ENCODE results near the gene HMX1.

HMX1 gene

DNA sequence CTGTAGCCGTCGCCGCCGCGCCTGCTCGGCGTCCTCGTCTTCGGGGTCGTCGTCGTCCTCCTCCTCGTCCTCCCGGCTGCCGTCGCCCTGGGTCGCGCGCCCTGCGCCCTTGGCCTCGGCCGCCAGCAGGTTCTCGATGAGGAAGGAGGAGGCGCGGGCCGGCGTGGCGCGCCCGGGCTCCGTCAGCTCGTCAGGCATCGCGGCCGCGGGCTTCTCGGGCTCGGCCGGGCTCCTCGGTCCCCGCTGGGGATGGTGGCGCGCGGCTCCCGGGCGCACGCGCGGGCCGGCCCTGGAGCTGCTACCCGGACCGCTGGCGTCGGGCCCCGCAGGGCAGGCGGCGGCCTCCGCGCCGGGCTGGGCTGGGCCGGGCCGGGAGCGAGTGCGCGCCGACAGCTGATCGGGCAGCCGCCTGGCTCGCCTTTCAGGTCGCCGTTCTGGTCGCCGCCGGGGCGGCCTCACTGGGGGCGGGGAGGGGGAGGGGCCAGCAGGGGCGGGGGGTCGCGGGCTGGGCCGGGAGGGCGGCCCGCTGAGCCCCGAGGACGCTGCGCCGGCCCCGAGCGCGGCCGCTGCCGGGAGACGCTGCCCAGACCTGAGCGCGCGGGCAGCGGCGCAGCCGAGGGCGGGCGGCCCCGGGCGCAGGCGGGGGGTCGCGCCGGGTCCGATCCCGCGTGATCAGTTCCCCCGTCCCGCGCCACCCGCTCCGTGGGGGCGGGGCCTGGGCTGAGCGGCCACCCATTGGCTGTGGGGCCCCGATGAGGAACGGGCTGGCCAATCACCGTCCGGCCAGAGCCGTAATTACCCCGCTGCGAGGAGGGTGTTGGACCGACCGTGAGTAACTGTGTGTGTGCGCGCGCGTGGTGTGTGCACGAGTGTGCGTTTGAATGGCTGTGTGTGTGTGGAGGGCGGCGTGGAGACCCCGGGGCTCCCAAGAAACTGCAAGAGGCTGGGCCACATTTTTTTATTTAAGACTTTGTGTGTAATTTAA lies at the start of gene HMX1:
Gene HMX1 (minus strand): TSS at position 423 of the 985 bp plus-strand sequence. CDS start 225 bp downstream, at position 198.
- Mint-ChIP-seq H3K27ac (no peak within 1 kb of the TSS), H3K4me1 (peaks cover 5% of the 10 kb centered on the region), H3K9me3 (no peaks in the 10 kb centered on the region), H3K36me3 (no peaks in the 10 kb centered on the region), H3K4me3 (no peak within 1 kb of the TSS), H3K27me3 (peaks cover 30% of the 10 kb centered on the region)
- ATAC-seq (ENCODE audit: low read depth) (no peak), DNase-seq (ENCODE audit: low spot score in 2 of 2) (no peak)

DNA sequence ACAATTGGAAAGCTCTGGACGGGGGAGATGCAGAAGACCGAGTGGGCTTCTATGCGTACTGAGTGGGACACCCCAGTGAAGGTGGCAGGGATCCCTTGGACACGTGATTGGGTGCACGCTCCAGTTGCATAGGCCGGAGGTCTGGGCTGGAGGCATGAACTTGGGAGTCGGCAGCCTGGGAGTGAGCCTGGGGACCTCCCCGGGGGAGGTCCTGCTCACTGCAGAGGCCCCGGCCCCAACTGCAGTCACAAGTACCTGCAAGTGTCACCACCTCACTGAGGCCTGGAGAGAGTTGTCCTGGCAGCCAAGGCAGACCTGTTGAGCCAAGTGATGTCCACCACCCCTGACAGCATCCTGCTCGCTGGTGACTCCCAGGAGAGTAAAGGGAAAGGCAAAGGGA lies 49.3 kb upstream of the HMX1 start:
- Mint-ChIP-seq H3K27ac (no peak overlapping the region), H3K4me1 (no peaks in the 10 kb centered on the region), H3K36me3 (no peaks in the 10 kb centered on the region), H3K27me3 (peaks cover 13% of the 10 kb centered on the region), H3K4me3 (no peak overlapping the region), H3K9me3 (peaks cover 9% of the 10 kb centered on the region)
- no peak for ATAC-seq (ENCODE audit: low read depth)
- no peak for DNase-seq (ENCODE audit: low spot score in 2 of 2)

DNA sequence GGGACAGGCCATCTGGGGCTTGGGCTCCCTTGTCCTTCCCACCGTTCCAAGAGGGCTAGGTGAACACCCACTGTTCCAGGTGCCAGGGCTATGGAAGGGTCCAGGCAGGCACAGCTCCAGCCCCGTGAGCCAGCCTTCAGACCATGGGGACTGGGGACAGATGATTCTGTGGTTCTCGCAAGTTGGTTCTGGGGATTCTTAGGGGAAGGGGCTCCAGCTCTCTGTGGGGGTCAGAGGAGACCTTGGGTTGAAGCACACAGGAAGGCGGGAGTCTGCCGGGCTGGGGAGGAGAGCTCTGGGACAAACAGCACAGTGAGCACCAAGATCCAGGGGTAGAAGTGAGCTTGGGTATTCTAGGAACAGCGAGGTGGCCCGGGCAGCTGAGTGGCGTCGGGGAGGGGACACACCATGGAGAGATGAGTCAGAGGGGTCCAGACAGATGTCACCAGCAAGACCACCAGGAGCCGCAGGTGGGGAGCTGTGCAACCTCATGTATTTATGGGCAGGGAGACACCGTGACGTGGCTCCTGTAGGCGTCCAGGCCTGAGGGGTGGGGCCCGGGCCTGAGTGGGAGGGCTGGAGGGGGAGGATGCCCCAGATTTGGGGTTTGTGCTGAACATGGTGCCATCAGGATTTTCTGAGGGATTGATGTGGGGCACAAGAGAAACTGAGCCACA lies 48.8 kb upstream of the HMX1 start:
- Mint-ChIP-seq H3K4me1 (no peaks in the 10 kb centered on the region), H3K27me3 (peaks cover 13% of the 10 kb centered on the region), H3K36me3 (no peaks in the 10 kb centered on the region), H3K4me3 (no peak overlapping the region), H3K9me3 (peaks cover 9% of the 10 kb centered on the region), H3K27ac (no peak overlapping the region)
- DNase-seq (ENCODE audit: low spot score in 2 of 2) (no peak), ATAC-seq (ENCODE audit: low read depth) (no peak)

DNA sequence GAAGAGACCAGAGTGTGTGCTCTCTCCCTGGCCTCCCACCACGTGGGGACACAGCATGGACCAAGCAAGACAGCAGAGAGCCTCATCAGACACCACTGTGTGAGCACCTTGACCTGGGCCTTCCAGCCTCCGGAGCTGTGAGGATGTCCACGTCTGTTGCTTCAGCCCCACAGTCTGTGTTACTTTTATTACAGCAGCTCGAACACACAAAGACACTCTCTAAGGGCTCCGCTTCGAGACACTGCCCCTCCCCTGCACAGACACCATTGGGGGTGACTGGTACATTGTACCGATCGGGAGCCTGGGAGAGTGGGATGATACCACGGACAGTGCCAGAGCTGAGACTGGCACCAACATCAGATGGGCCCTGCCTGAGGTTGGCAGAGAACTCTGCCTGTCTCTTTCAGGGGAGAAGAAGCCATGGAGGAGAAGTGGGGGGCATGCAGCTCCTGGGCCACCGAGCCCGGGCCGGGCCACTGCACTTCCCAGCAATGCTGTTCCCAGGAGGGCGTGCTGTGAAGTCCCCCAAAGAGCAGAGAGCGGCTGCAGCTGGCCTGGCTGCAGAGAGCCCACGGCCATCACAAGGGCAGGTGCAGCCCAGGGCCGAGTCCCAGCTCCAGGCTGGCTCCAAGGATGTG lies 48.1 kb upstream of the HMX1 start:
- H3K36me3 Mint-ChIP-seq, result no peaks in the 10 kb centered on the region
- H3K4me3 Mint-ChIP-seq, result no peak overlapping the region
- ATAC-seq (ENCODE audit: low read depth), result no peak
- DNase-seq (ENCODE audit: low spot score in 2 of 2), result no peak
- H3K27me3 Mint-ChIP-seq, result peaks cover 13% of the 10 kb centered on the region
- no peak overlapping the region for H3K27ac Mint-ChIP-seq
- peaks cover 9% of the 10 kb centered on the region for H3K9me3 Mint-ChIP-seq
- H3K4me1 Mint-ChIP-seq, result no peaks in the 10 kb centered on the region

DNA sequence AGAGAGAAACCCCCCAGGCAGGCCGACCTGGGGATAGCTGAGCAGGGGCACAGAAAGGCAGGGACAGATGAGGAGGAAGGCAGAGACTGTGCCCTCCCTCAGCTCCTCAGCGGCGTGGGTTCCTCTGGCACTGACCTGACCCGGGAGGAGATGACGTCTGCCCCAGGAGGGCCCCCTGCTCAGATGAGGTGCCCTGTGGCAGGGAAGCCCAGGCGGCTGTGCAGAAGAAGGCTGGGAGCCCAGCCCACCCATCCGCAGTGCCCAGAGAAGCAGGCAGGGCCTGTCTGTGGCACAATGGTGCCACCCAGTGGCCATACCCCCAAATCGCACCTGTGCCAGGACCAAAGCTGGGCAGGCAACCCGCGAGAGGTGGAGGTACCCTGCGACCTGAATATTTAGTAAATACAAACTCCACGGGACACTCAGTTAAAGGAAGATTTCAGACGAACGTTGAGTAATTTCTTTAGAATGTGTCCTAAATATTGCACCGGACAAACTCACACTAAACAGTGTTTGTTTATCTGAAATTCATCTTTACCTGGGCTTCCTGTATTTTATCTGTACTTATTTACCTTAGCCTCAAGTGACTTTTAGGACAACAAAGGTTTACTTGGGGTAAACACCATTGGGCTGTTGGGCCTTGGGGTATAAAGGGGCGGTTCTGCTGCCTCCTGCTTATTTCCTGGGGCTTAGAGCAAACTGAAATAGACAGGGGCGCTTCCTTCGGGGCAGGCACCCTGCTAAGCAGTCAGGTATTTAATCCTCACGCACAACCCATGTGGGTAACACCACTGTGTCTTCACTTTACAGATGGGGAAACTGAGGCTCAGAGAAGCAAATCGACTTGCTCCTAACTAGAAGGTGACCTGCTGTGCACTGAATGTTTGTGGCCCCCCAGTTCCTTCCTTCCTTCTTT lies 46.5 kb upstream of the HMX1 start:
- DNase-seq (ENCODE audit: low spot score in 2 of 2), result peak; percentile 27 to 60
- no peaks in the 10 kb centered on the region for H3K4me1 Mint-ChIP-seq

DNA sequence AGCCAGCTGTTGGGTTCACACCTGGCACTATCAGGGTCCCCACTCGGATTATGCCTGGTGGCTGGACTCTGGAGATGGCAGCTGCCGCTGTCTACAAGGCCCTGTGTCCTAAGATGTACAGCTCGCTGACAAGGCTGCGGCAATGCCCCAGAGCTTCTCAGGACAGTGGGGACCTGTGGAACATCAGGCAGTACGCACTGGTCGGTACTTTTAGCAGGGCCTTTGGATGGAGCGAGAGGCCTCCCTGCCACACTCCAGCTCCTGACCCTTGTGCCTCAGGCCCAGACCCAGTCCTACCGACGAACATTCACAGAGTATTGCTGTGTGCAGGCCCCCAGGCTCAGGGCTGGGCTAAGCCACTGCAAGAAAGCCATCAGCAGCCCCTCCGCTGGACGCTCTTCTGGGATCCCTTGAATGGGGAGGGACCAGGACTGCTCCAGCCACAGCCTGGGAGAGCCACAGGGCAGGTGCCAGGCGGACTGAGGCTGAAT lies 45.7 kb upstream of the HMX1 start:
- Mint-ChIP-seq H3K36me3 (no peaks in the 10 kb centered on the region), H3K9me3 (peaks cover 1% of the 10 kb centered on the region), H3K4me3 (no peak overlapping the region), H3K27ac (peak overlapping the region; percentile 73), H3K4me1 (no peaks in the 10 kb centered on the region), H3K27me3 (peaks cover 15% of the 10 kb centered on the region)
- no peak for ATAC-seq (ENCODE audit: low read depth)
- no peak for DNase-seq (ENCODE audit: low spot score in 2 of 2)

More for the DNA sequence above, 46.5 kb upstream of the HMX1 start:
- ATAC-seq (ENCODE audit: low read depth), result peak; percentile 64
- peak overlapping the region; percentile 73 for H3K27ac Mint-ChIP-seq
- peaks cover 2% of the 10 kb centered on the region for H3K9me3 Mint-ChIP-seq
- H3K27me3 Mint-ChIP-seq, result peaks cover 13% of the 10 kb centered on the region
- no peaks in the 10 kb centered on the region for H3K36me3 Mint-ChIP-seq
- no peak overlapping the region for H3K4me3 Mint-ChIP-seq

DNA sequence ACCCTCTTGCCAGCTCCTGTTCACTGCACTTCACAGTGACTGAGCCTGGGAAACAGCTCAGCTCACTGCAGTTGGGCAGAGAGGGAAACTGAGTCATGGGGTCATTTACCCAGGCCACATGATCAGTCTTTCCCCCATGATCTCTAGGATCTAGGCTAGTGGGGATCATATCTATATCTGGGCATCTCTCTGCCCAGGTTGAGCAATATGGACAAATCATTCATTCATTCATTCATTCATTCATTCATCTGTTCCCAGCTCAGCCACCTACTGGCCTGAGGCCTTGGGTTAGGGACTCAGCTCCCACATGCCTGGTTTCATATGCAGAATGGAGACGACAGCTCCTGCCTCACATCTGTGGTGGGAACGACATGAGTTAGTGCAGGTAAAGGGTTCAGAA lies 45.3 kb upstream of the HMX1 start:
- H3K36me3 Mint-ChIP-seq, result no peaks in the 10 kb centered on the region
- DNase-seq (ENCODE audit: low spot score in 2 of 2) (no peak), ATAC-seq (ENCODE audit: low read depth) (no peak)
- no peaks in the 10 kb centered on the region for H3K4me1 Mint-ChIP-seq
- peaks cover 15% of the 10 kb centered on the region for H3K27me3 Mint-ChIP-seq
- peaks cover 1% of the 10 kb centered on the region for H3K9me3 Mint-ChIP-seq
- no peak overlapping the region for H3K4me3 Mint-ChIP-seq
- H3K27ac Mint-ChIP-seq, result no peak overlapping the region

DNA sequence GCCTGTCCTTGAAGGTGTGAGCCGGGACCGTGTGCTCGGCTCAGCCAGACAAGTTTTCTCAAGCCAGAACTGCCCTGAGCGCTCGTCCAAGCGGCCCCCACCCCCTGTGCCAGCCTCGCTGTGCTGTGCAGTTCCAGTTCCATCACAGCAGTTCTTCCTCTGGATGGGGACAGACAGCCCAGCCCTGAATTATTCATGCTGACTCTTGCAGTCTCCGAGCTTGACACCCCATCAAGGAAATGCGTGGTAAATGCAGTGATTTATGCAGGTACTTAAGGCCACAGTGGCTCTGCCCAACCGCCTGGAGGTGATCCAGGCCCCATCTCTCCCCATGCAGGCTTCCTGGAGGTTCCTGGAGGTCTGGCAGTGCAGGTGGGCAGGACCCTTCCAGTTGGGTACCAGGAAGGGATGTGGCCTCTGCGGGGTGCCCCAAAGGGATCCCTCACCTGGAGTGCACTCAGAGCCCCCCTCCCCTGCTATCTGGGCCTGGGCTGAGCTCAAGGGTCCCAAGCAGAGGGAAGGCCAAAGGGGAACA lies 44.8 kb upstream of the HMX1 start:
- Mint-ChIP-seq H3K9me3 (peaks cover 1% of the 10 kb centered on the region), H3K4me3 (no peak overlapping the region), H3K36me3 (no peaks in the 10 kb centered on the region), H3K27ac (no peak overlapping the region), H3K27me3 (peaks cover 15% of the 10 kb centered on the region), H3K4me1 (no peaks in the 10 kb centered on the region)
- ATAC-seq (ENCODE audit: low read depth) (no peak), DNase-seq (ENCODE audit: low spot score in 2 of 2) (no peak)

DNA sequence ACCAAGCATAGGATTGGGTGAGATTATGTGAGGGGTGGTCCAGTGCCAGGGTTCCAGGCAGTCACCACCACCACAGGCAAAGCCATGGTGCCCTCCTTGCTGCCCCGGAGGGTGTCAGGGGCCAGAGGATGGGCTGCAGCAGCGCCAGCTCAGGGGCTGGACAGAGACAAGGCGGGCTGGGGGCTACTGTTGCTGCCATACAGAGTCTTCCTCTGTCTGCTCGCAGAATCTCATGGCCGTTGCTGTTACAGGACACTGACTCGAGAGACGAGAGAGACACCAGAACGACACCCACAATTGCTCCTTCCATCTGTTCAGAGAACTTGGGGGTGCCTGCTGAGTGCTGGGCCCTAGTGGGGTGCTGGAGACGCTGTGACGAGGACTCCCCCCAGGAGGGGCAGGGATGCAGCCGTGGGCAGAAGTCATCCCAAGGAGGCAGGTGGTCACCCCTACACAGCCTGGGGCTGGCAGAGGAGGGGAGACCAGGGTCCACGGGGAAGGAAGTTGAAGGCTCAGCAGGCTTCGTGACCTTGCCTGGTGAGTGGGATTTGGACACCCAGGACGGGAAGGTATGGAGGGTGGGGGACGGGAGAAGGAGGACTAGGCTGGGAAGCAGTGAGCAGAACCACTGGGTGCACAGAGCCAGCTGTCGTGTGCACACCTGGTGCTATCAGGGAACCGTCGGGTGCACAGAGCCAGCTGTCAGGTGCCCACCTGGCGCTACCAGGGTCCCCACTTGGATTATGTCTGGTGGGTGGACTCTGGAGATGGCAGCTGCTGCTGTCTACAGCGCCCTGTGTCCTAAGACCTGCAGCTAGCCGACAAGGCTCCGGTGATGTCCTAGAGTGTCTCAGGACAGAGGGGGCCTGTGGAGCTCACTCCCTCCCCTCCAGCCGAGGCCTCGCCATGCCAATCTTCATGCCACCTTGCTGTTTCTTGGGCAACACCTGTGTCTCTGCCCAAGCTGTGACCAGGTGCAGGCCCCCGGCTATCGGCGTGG lies 43.9 kb upstream of the HMX1 start:
- peaks cover 1% of the 10 kb centered on the region for H3K9me3 Mint-ChIP-seq
- DNase-seq (ENCODE audit: low spot score in 2 of 2), result no peak
- H3K4me3 Mint-ChIP-seq, result no peak overlapping the region
- H3K36me3 Mint-ChIP-seq, result no peaks in the 10 kb centered on the region
- no peaks in the 10 kb centered on the region for H3K4me1 Mint-ChIP-seq
- no peak overlapping the region for H3K27ac Mint-ChIP-seq
- ATAC-seq (ENCODE audit: low read depth), result no peak
- H3K27me3 Mint-ChIP-seq, result peaks cover 15% of the 10 kb centered on the region

DNA sequence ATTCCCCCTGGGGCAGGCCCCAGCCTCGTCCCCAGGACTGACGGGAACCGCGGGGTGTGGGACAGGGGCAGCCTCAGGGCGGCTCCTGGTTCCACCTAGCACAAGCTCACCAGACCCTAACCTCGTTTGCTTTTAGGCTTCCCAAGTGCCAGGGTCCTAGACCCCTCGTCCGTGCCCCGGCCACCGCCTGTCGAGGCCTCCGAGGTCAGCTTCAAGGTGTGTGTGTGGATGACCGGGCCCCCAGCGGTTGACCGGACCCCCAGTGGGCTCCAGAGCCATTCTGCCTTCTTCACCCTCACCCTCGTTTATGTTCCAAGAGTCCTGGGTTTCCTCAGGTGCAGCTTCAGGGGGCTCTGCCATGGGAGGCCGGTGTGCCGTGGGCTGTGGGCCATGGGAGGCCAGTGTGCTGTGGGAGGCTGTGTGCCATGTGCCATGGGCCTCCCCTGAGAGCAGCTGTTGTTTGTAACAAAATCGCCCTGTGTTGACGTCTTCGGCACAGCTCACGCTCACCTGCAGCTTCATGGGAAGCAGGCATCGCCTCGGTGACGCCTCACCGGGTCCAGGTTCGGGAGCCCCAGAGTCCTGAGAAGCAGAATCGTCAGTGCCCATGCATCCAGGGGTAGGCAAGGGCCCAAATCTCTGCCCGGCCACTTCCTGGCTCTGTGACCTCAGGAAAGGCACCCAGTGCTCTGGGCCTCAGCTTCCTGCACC lies 43.0 kb upstream of the HMX1 start:
- no peak for DNase-seq (ENCODE audit: low spot score in 2 of 2)
- Mint-ChIP-seq H3K27ac (no peak overlapping the region), H3K36me3 (no peaks in the 10 kb centered on the region), H3K4me3 (no peak overlapping the region), H3K27me3 (peaks cover 9% of the 10 kb centered on the region), H3K4me1 (no peaks in the 10 kb centered on the region), H3K9me3 (peaks cover 1% of the 10 kb centered on the region)
- no peak for ATAC-seq (ENCODE audit: low read depth)

DNA sequence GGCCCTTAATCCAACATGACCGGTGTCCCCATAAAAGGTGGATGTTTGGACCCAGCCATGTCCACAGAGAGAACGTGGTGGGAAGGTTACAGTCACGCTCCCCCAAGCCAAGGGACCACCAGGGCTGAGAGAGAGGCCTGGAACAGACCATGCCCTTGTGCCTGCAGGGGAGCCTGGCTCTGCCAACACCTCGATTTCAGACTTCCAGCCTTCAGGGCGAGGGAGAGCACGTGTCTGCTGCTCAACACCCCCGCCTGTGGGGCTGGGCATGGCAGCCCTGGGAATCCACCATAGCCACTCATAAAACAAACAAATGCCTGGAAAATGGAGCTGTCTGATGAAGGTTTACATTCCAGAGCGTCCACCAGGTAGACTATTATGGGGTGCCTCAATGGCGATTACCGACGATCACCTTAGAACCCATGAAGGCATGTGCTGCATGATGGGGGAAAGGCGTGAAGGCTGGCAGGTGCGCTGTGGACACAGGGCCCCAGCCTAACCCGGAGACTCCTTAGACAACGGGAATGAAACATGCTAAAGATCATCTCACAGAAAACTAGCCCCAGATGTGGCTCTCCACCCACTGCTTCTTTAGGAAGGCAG lies 42.3 kb upstream of the HMX1 start:
- peaks cover 4% of the 10 kb centered on the region for H3K27me3 Mint-ChIP-seq
- DNase-seq (ENCODE audit: low spot score in 2 of 2) (no peak), ATAC-seq (ENCODE audit: low read depth) (no peak)
- H3K9me3 Mint-ChIP-seq, result peaks cover 1% of the 10 kb centered on the region
- no peak overlapping the region for H3K4me3 Mint-ChIP-seq
- no peak overlapping the region for H3K27ac Mint-ChIP-seq
- H3K4me1 Mint-ChIP-seq, result no peaks in the 10 kb centered on the region
- H3K36me3 Mint-ChIP-seq, result no peaks in the 10 kb centered on the region
